ENCODE measurements around the gene NAALADL2.

DNA sequence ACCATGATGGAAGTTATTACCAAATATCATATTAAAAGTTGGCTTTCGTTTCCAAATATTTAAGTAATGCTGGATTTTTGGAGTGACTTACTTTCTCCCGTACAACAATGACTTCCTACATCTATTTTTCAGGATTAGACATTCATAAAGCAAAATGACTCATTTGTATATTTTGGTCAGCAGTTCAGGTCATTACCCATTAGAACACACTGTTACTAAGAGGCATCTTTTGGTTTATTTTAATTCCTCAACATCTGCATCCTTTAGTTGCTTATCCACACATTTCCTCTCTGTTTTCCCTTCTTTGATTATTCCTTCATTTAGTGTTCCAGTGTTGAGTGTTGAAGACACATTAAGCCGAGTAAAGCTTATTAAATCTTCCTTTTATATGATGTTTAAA is 348.2 kb downstream of the NAALADL2 start:
- TF ChIP-seq, protein P1, sequence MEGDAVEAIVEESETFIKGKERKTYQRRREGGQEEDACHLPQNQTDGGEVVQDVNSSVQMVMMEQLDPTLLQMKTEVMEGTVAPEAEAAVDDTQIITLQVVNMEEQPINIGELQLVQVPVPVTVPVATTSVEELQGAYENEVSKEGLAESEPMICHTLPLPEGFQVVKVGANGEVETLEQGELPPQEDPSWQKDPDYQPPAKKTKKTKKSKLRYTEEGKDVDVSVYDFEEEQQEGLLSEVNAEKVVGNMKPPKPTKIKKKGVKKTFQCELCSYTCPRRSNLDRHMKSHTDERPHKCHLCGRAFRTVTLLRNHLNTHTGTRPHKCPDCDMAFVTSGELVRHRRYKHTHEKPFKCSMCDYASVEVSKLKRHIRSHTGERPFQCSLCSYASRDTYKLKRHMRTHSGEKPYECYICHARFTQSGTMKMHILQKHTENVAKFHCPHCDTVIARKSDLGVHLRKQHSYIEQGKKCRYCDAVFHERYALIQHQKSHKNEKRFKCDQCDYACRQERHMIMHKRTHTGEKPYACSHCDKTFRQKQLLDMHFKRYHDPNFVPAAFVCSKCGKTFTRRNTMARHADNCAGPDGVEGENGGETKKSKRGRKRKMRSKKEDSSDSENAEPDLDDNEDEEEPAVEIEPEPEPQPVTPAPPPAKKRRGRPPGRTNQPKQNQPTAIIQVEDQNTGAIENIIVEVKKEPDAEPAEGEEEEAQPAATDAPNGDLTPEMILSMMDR (IDR thresholded peaks at IDR 0.05), result no peak
- TF ChIP-seq POLR2A (IDR thresholded peaks at IDR 0.05) (no peak), POLR2AphosphoS5 (IDR thresholded peaks at IDR 0.05) (no peak)

Data from upper lobe of left lung (tissue), 4 donors.